HG02798 (cell line): Measurements from ENCODE around the gene SF3B4.
"Not testable (repeated sequence)": the region's sequence is repeated elsewhere in the genome, so short reads cannot be mapped to it uniquely, and the experiment has no call there.

ENCODE experiments used
- ATAC-seq: cut with Tn5 transposase; IDR thresholded peaks from one replicate; pipeline ENCODE4 v1.9.1; 2021; ENCODE audit warnings: mild to moderate bottlenecking; ENCODE audit not compliant: unreplicated experiment, poor library complexity

SF3B4 gene

GRCh38 chr1:149896575-149896974 lies 31.0 kb downstream of the SF3B4 start:
- ATAC-seq, result no peak

GRCh38 chr1:149888999-149889289 lies 38.7 kb downstream of the SF3B4 start:
- ATAC-seq, result no peak

- peak; percentile 25 for ATAC-seq
Measured at GRCh38 chr1:149888247-149888998, 39.2 kb downstream of the SF3B4 start.

GRCh38 chr1:149887456-149888246 lies 40.0 kb downstream of the SF3B4 start:
- ATAC-seq, result peak; percentile 47

GRCh38 chr1:149887196-149887455 lies 40.5 kb downstream of the SF3B4 start:
- ATAC-seq, result not testable (repeated sequence)

- peak; percentile 68 for ATAC-seq
Measured at GRCh38 chr1:149886396-149887195, 41.0 kb downstream of the SF3B4 start.

GRCh38 chr1:149886121-149886395 lies 41.5 kb downstream of the SF3B4 start:
- not testable (repeated sequence) for ATAC-seq

- ATAC-seq, result no peak
Measured at GRCh38 chr1:149885339-149886120, 42.1 kb downstream of the SF3B4 start.

- no peak for ATAC-seq
Measured at GRCh38 chr1:149884433-149885338, 42.9 kb downstream of the SF3B4 start.

GRCh38 chr1:149883598-149884247 lies 43.9 kb downstream of the SF3B4 start:
- no peak for ATAC-seq

- ATAC-seq, result no peak
Measured at GRCh38 chr1:149881876-149882275, 45.7 kb downstream of the SF3B4 start.

- ATAC-seq, result no peak
Measured at GRCh38 chr1:149879556-149879955, 48.0 kb downstream of the SF3B4 start.

- no peak for ATAC-seq
Measured at GRCh38 chr1:149877211-149877946, 50.2 kb downstream of the SF3B4 start.
